Effector CD4-positive, alpha-beta T cell (primary cell): Measurements from ENCODE around the gene ATP1B1.
"Not testable (repeated sequence)": the region's sequence is repeated elsewhere in the genome, so short reads cannot be mapped to it uniquely, and the experiment has no call there.

Experiments used
- DNase-seq: peaks from one replicate; pipeline ENCODE4 v3.0.0-alpha.2; 2020

Gene ATP1B1

GRCh38 chr1:169117014-169117413 is 10.5 kb downstream of the ATP1B1 start:
- DNase-seq, result no peak

GRCh38 chr1:169117599-169117998 is 11.1 kb downstream of the ATP1B1 start:
- no peak for DNase-seq

GRCh38 chr1:169118227-169118626 is 11.7 kb downstream of the ATP1B1 start:
- no peak for DNase-seq

GRCh38 chr1:169119405-169119804 is 12.9 kb downstream of the ATP1B1 start:
- DNase-seq, result no peak

- DNase-seq, result no peak
Observed at GRCh38 chr1:169120066-169120465, 13.6 kb downstream of the ATP1B1 start.

- no peak for DNase-seq
Observed at GRCh38 chr1:169121146-169121923, 14.8 kb downstream of the ATP1B1 start.

- no peak for DNase-seq
Observed at GRCh38 chr1:169122976-169123375, 16.5 kb downstream of the ATP1B1 start.

- no peak for DNase-seq
Observed at GRCh38 chr1:169124459-169124858, 18.0 kb downstream of the ATP1B1 start.

- DNase-seq, result not testable (repeated sequence)
Observed at GRCh38 chr1:169125597-169125996, 19.1 kb downstream of the ATP1B1 start.

- DNase-seq, result no peak
Observed at GRCh38 chr1:169126335-169126734, 19.8 kb downstream of the ATP1B1 start.

- no peak for DNase-seq
Observed at GRCh38 chr1:169127305-169127704, 20.8 kb downstream of the ATP1B1 start.

- DNase-seq, result no peak
Observed at GRCh38 chr1:169128562-169128961, 22.1 kb downstream of the ATP1B1 start.

- no peak for DNase-seq
Observed at GRCh38 chr1:169129109-169129784, 22.8 kb downstream of the ATP1B1 start.

- DNase-seq, result no peak
Observed at GRCh38 chr1:169130683-169131082, 24.2 kb downstream of the ATP1B1 start.

- no peak for DNase-seq
Observed at GRCh38 chr1:169132512-169133227, 26.2 kb downstream of the ATP1B1 start.

GRCh38 chr1:169133228-169133576 is 26.7 kb downstream of the ATP1B1 start:
- DNase-seq, result no peak

- DNase-seq, result no peak
Observed at GRCh38 chr1:169133801-169134502, 27.5 kb downstream of the ATP1B1 start.

GRCh38 chr1:169137357-169137756 is 30.9 kb downstream of the ATP1B1 start:
- DNase-seq, result no peak

- DNase-seq, result no peak
Observed at GRCh38 chr1:169138866-169139670, 32.6 kb downstream of the ATP1B1 start.

GRCh38 chr1:169141356-169141755 is 34.9 kb downstream of the ATP1B1 start:
- DNase-seq, result no peak

GRCh38 chr1:169142129-169142528 is 35.6 kb downstream of the ATP1B1 start:
- no peak for DNase-seq

GRCh38 chr1:169143346-169143745 is 36.9 kb downstream of the ATP1B1 start:
- DNase-seq, result no peak
